NCI-H1092 (cell line): ENCODE data around the gene H2BK1.

Experiments
- DNase-seq: peaks from one replicate; lab custom pipeline; 2025; lab: John Stamatoyannopoulos, UW

The H2BK1 gene

GRCh38 chr7:151202836-151203235 lies 7.5 kb downstream of the H2BK1 start:
- DNase-seq: no peak

- DNase-seq: no peak
Measured at GRCh38 chr7:151201751-151202150, 8.5 kb downstream of the H2BK1 start.

GRCh38 chr7:151201344-151201743 lies 8.9 kb downstream of the H2BK1 start:
- DNase-seq: no peak

- peak; percentile 48 for DNase-seq
Measured at GRCh38 chr7:151198945-151199848, 11.1 kb downstream of the H2BK1 start.

- DNase-seq: no peak
Measured at GRCh38 chr7:151197932-151198331, 12.4 kb downstream of the H2BK1 start.

GRCh38 chr7:151195616-151196450 lies 14.5 kb downstream of the H2BK1 start:
- DNase-seq: no peak

GRCh38 chr7:151194188-151194587 lies 16.1 kb downstream of the H2BK1 start:
- no peak for DNase-seq

- no peak for DNase-seq
Measured at GRCh38 chr7:151193203-151193978, 16.9 kb downstream of the H2BK1 start.

GRCh38 chr7:151192002-151192539 lies 18.2 kb downstream of the H2BK1 start:
- no peak for DNase-seq

- DNase-seq: no peak
Measured at GRCh38 chr7:151191544-151191943, 18.7 kb downstream of the H2BK1 start.

GRCh38 chr7:151189038-151189437 lies 21.2 kb downstream of the H2BK1 start:
- no peak for DNase-seq

- DNase-seq: no peak
Measured at GRCh38 chr7:151188252-151188542, 22.1 kb downstream of the H2BK1 start.

GRCh38 chr7:151187409-151188251 lies 22.7 kb downstream of the H2BK1 start:
- DNase-seq: no peak

- no peak for DNase-seq
Measured at GRCh38 chr7:151186640-151187408, 23.5 kb downstream of the H2BK1 start, which contains the start of gene ASB10. TSS of gene ASB10 (minus strand) at chr7:151187250. CDS start at chr7:151187130, 120 bp downstream.

GRCh38 chr7:151185762-151186639 lies 24.3 kb downstream of the H2BK1 start:
- no peak for DNase-seq

GRCh38 chr7:151181011-151181431 lies 29.3 kb downstream of the H2BK1 start:
- no peak for DNase-seq

GRCh38 chr7:151179946-151180345 lies 30.3 kb downstream of the H2BK1 start:
- no peak for DNase-seq

GRCh38 chr7:151179287-151179860 lies 30.9 kb downstream of the H2BK1 start:
- DNase-seq: no peak

- DNase-seq: no peak
Measured at GRCh38 chr7:151178831-151179230, 31.5 kb downstream of the H2BK1 start.
